ENCODE results near the gene NRBF2.

DNA sequence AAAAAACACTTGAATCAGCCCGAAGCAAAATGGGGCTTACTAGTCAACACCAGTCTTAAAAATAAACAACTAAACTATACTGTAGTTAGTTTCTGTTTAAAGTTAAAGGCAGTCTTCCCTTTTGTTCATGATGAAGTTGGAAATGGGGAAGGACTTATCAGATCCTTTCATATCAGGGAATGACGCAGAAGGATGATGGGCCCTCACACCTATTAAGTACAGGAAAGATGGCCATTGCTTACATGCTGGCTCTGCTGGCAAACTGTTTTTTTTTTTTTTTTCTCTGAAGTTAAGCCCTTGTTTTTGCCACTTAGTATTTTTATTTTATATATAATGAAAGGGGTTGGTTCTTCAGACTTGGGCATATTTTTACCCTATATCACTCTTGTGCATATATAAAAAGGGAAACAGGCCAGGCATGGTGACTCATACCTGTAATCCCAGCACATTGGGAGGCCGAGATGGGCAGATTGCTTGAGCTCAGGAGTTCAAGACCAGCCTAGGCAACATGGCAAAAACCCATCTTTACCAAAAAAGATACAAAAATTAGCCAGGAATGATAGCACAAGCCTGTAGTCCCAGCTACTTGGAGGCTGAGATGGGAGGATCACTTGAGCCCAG is 16.6 kb upstream of the NRBF2 start:
- TF ChIP-seq, protein P1, sequence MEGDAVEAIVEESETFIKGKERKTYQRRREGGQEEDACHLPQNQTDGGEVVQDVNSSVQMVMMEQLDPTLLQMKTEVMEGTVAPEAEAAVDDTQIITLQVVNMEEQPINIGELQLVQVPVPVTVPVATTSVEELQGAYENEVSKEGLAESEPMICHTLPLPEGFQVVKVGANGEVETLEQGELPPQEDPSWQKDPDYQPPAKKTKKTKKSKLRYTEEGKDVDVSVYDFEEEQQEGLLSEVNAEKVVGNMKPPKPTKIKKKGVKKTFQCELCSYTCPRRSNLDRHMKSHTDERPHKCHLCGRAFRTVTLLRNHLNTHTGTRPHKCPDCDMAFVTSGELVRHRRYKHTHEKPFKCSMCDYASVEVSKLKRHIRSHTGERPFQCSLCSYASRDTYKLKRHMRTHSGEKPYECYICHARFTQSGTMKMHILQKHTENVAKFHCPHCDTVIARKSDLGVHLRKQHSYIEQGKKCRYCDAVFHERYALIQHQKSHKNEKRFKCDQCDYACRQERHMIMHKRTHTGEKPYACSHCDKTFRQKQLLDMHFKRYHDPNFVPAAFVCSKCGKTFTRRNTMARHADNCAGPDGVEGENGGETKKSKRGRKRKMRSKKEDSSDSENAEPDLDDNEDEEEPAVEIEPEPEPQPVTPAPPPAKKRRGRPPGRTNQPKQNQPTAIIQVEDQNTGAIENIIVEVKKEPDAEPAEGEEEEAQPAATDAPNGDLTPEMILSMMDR (IDR thresholded peaks at IDR 0.05) = no peak
- TF ChIP-seq POLR2AphosphoS5 (IDR thresholded peaks at IDR 0.05) = no peak

All from upper lobe of left lung (tissue), 4 donors.